GM19467 (cell line): ENCODE results near the gene DENND4C.
A peak's percentile ranks its signal among the peaks of the same experiment; 100 is the strongest.
"Not testable (repeated sequence)": the region's sequence is repeated elsewhere in the genome, so short reads cannot be mapped to it uniquely, and the experiment has no call there.

Experiments
- ATAC-seq: cut with Tn5 transposase; IDR thresholded peaks from one replicate; pipeline ENCODE4 v1.9.1; 2021; ENCODE audit warnings: mild to moderate bottlenecking, moderate library complexity; ENCODE audit not compliant: unreplicated experiment

Gene DENND4C

GRCh38 chr9:19369107-19369506 lies 138.6 kb downstream of the DENND4C start:
- no peak for ATAC-seq

GRCh38 chr9:19371942-19372341 lies 141.4 kb downstream of the DENND4C start:
- ATAC-seq = no peak

DNA sequence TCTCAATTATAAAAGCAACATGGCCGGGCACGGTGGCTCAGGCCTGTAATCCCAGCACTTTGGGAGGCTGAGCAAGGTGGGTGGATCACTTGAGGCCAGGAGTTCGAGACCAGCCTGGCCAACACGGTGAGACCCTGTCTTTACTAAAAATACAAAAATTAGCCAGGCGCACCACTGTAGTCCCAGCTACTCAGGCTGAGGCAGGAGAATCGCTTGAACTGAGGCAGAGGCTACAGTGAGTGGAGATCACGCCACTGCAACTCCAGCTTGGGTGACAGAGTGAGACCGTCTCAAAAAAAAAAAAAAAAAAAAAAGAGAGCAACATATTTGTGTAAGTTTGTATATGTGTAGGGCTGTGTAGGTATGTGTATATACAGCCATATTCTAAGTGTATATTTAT lies 142.1 kb downstream of the DENND4C start:
- no peak for ATAC-seq

DNA sequence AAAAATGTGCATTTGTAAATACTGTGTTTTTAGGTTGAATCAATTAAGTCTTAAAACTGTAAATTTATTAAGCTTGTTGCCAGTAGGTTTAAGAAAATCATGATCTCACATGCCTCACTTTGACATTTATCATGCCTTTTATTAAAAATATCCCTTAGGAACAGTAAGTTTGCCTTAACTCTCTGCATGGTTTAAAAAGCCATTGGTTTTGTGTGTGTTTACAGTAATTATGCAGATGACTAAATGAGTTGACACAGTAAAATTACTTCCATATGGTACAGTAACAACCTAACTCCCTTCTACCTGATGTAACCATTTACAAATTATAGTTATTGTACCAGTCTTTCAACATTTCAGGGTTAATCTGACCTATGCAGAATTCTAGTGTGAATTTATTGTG lies 143.0 kb downstream of the DENND4C start:
- ATAC-seq = no peak

DNA sequence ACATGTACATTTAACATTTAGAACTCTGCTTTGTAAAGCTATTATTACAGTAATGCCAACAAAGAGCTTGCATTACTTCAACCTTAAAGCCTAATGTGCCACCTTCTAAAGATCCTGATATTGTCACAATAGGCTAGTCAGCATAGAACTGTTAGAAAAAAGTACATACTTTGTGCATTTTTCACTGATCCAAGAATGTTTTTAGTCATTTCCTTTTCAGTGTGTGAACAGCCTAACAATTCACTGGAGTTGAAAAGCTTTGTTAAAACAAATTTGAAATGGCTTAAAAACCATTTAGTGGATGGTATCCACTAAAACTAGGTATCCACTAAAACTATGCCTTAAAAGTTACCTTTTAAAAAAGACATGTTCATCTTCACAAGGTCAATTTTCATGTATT lies 145.0 kb downstream of the DENND4C start:
- no peak for ATAC-seq

- ATAC-seq = no peak
Measured at GRCh38 chr9:19376931-19377330, 146.4 kb downstream of the DENND4C start.

- no peak for ATAC-seq
Measured at GRCh38 chr9:19378164-19378563, 147.7 kb downstream of the DENND4C start.

DNA sequence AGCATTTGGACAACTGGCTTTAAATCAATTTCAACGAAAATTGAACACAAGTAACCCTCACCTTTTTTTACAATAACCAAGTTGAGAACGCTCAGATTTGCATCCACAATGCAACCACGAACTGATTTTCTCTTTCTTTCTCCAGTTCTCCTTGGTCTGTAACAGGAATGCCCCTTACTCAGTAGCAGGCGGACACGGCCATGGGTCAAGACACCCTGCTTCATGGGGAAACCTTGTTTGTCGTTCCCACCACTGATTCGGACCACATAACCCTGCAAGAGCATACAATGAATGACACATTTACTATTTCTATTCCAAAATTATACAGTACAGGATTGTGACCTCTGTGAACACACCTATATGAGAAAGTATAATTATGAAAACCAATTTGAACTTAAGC lies 148.2 kb downstream of the DENND4C start:
- no peak for ATAC-seq

DNA sequence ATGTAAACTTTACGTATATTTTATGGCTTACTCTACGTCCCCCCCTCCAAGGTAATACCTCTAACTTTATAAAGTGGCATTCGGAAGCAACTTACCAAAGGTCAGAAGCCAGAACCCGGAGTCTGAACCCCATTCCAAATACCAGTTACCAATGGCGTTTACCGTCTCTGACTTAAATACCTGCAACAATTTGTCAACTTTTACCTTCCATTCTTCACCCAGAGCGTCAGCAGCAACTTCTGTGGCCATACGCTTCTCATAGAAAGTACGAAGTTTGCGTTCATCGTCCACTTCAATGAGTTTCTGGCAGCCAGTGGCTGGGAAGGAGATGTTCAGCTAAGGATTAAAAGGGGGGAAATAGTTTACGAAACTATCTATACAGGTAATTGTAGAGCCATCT lies 148.8 kb downstream of the DENND4C start:
- ATAC-seq = no peak

DNA sequence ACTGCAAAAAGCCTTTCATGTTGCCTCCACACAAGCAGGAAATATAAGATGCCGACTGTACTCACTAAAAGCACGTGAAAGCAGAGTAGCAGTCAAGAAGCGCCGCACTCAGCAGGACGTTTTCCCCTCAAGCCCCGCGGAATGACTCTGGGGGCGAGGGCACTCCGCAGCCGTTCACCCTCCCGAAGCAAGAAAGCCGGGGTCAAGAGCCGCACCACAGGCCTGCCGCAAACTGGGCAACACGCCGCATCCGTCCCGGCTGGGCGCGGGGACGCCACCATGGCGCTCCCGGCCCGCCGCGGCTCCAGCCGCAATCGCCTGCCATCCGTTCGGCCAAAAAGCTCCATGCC lies 149.2 kb downstream of the DENND4C start:
- ATAC-seq = peak; percentile 34

- no peak for ATAC-seq
Measured at GRCh38 chr9:19380826-19381075, 150.3 kb downstream of the DENND4C start.

GRCh38 chr9:19381656-19382055 lies 151.2 kb downstream of the DENND4C start:
- ATAC-seq = no peak

GRCh38 chr9:19385212-19385611 lies 154.7 kb downstream of the DENND4C start:
- not testable (repeated sequence) for ATAC-seq

- no peak for ATAC-seq
Measured at GRCh38 chr9:19385786-19386501, 155.5 kb downstream of the DENND4C start.

GRCh38 chr9:19386502-19387044 lies 156.1 kb downstream of the DENND4C start:
- no peak for ATAC-seq

DNA sequence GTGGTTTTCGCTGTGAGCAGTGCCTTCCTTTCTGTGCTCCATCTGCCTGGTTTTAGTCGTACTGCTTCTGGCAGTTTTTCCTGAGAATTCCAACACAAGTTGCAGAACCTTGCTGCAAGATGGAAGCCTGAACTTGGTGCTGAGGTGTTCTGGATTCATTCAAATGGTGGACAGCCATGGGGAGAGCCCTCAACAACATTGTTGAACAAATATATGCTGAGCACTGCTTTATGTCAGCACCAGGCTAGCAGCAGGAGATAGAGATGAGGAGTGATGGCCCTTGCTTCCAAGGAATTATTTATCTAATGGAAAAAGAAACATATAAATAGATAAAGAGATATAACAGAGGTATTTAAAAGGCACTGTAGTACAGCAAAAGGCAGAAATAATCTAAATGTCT lies 156.8 kb downstream of the DENND4C start:
- no peak for ATAC-seq

GRCh38 chr9:19389539-19389938 lies 159.0 kb downstream of the DENND4C start:
- not testable (repeated sequence) for ATAC-seq

- ATAC-seq = no peak
Measured at GRCh38 chr9:19397845-19398244, 167.4 kb downstream of the DENND4C start.

DNA sequence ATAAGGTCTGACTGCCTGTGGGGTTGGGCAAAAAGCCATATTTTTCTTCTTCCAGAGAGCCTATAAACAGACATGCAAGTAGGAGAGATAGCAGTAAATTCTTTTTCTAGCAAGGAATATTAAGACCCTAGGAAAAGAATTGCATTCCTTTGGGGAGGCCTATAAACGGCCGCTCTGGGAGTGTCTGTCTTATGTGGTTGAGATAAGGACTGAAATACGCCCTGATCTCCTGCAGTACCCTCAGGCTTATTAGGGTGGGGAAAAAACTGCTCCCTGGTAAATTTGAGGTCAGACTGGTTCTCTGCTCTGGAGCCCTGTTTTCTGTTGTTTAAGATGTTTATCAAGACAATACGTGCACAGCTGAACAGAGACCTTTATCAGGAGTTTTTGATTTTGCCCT lies 172.7 kb downstream of the DENND4C start:
- ATAC-seq = not testable (repeated sequence)

GRCh38 chr9:19404283-19405075 lies 174.0 kb downstream of the DENND4C start:
- ATAC-seq = no peak

GRCh38 chr9:19405771-19406170 lies 175.3 kb downstream of the DENND4C start:
- ATAC-seq = no peak

DNA sequence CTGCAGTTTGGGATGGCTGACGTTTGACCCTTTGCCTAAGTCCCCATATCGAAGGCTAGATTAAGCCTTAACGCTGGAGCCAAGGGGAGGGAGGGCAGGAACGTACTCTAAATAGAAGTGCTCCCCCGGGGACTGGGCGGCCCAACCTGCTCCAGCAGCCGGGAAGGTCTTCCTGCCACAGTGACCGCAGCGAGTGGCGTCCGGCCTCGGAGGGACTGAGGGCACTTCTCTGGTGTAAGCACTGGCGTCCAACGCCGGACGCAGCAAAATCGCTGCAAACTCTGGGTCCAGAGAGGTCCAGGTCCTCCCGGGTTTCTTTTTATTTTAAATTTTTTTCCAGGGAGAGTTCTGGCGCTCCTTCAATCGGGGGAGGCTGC lies 177.8 kb downstream of the DENND4C start:
- no peak for ATAC-seq
